Mesodermal cell (in vitro differentiated cells): ENCODE data around the gene FGF3.

Experiments
- H3K27ac ChIP-seq: 2 replicates; pipeline ENCODE4 v1.7.0; 2013; ENCODE audit warnings: mild to moderate bottlenecking, low read depth, low read length, moderate library complexity; ENCODE audit not compliant: severe bottlenecking
- H3K36me3 ChIP-seq: 2 replicates; pipeline ENCODE4 v1.7.1; 2013; ENCODE audit warnings: mild to moderate bottlenecking, low read length, moderate library complexity; ENCODE audit not compliant: control insufficient read depth, insufficient read depth
- H3K4me1 ChIP-seq: one replicate; pipeline ENCODE4 v1.7.1; 2013; ENCODE audit warnings: mild to moderate bottlenecking, low read length; ENCODE audit not compliant: insufficient read depth, control insufficient read depth, poor library complexity, severe bottlenecking
- H3K4me3 ChIP-seq: 2 replicates; pipeline ENCODE4 v1.7.0; 2013; ENCODE audit warnings: low read length, control low read depth, mild to moderate bottlenecking; ENCODE audit not compliant: insufficient read depth, poor library complexity, severe bottlenecking; ENCODE audit errors: extremely low read depth
- H3K9me3 ChIP-seq: 2 replicates; pipeline ENCODE4 v1.7.1; 2013; ENCODE audit warnings: mild to moderate bottlenecking, low read length, moderate library complexity; ENCODE audit not compliant: control insufficient read depth
- WGBS, 2 experiments: methylation state at CpG; one replicate each; pipeline ENCODE4 v1.1.5; 2013; ENCODE audit warnings: missing lambda C conversion rate in 2 of 2; ENCODE audit not compliant: insufficient coverage in 2 of 2; 5-methylcytosine and 5-hydroxymethylcytosine counted together

FGF3 gene

GRCh38 chr11:69812256-69812655, 7.0 kb downstream of the FGF3 start:
- H3K27ac ChIP-seq, result no peak overlapping the region
- H3K36me3 ChIP-seq, result no peaks in the 10 kb centered on the region
- no peak overlapping the region for H3K4me3 ChIP-seq
- no peaks in the 10 kb centered on the region for H3K4me1 ChIP-seq
- H3K9me3 ChIP-seq, result no peaks in the 10 kb centered on the region
- 93 to 95% methylated on average over 6 of the region's 7 CpGs for WGBS, 2 experiments

DNA sequence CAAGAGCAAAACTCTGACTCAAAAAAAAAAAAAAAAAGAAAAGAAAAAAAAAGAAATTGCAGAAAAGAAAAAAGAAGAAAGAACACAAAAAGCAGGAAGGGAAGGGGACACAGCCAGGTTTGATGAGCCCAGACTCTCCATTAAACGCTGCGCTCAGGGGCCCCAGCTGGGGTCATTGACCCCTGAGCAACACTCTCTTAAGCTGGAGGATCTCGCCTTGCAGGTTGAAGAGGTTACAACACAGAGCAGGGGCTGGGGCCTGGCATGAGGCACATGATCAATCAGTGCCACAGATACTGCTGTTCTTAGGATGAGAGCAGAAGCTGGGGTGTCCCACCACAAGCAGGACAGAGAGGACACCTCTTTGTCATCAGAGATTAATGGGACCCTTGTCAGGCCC, 7.8 kb downstream of the FGF3 start:
- 77 to 86% methylated on average over 2 to 3 of the region's 3 CpGs for WGBS, 2 experiments
- Histone ChIP-seq H3K4me3 (no peak overlapping the region), H3K36me3 (no peaks in the 10 kb centered on the region), H3K9me3 (no peaks in the 10 kb centered on the region), H3K4me1 (no peaks in the 10 kb centered on the region), H3K27ac (no peak overlapping the region)

- no peaks in the 10 kb centered on the region for H3K9me3 ChIP-seq
- WGBS, 2 experiments, result 95 to 96% methylated on average over 37 to 39 of the region's 39 CpGs
- no peaks in the 10 kb centered on the region for H3K4me1 ChIP-seq
- no peak overlapping the region for H3K4me3 ChIP-seq
- H3K27ac ChIP-seq, result no peak overlapping the region
- H3K36me3 ChIP-seq, result no peaks in the 10 kb centered on the region
Measured at GRCh38 chr11:69810289-69811118, 8.7 kb downstream of the FGF3 start.

GRCh38 chr11:69808667-69809086, 10.5 kb downstream of the FGF3 start:
- 24 to 44% methylated on average over 7 of the region's 7 CpGs for WGBS, 2 experiments
- Histone ChIP-seq H3K9me3 (no peaks in the 10 kb centered on the region), H3K4me3 (no peak overlapping the region), H3K36me3 (no peaks in the 10 kb centered on the region), H3K27ac (no peak overlapping the region), H3K4me1 (no peaks in the 10 kb centered on the region)

DNA sequence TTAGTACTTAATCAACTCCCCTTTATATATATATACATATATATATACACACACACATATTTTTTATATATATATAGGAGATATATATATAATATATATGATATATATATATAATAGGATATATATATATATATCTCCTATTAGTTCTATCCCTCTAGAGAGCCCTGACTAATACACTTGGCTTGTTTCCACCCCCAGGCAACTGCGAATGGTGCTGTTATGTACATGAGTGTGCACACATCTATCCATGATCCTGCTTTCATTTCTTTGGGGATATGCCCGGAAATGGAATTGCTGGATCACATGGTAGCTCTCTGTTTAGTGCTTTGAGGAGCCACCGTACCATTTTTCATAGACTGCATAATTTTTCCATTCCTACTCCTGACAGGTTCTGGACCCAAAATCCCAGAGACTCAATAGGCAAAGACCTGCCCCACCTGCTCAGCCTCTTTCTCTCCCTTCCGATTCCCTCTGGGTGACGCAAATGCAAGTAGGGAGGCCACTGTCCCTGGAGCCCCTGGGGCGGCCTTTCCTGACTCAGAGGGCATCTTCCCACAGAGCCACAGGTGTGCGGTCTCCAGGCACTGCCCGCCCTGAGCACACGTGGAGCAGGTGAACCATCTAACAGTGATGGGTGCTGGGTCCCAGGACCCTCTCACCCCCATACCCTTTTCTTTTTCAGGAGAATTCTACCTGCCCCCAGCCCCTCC, 12.0 kb downstream of the FGF3 start:
- Histone ChIP-seq H3K4me1 (no peaks in the 10 kb centered on the region), H3K36me3 (no peaks in the 10 kb centered on the region), H3K27ac (no peak overlapping the region), H3K4me3 (no peak overlapping the region), H3K9me3 (no peaks in the 10 kb centered on the region)
- 91 to 94% methylated on average over 5 to 7 of the region's 9 CpGs for WGBS, 2 experiments

DNA sequence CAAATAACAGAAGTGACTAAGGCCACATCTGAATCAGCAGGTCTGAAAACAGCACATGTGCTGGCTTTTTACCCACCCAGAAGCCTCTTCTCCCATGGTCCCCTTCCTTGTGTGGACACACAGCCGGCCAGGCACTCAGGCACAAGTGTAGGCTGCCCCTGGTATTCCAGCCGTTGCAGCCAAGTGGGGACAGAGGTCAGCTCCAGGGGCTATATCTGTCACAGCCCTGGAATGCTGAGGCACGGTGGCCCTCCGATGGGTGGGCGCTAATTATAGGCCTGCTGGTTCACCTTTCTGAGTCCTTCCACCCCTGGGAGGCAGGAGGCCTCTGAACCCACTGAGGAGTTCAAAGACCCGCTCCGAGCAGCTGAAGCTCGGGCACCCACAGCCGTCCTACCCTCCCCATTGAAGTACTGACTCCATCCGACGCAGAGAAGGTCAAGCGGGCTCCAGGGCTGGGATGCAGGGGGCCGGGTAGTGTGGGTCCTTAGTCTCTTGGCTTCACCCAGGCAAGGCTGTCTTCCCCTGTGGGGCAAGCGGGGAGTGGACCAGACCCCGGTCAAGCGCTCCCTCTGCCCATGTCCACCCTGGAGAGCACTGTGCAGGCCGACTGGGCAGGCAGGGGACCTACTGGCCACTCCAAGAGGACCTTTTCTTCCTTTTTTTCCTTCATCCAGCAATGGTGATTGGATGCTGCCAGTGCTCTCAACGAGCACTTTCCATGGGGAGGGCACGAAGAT, 14.3 kb downstream of the FGF3 start:
- WGBS, 2 experiments, result 89 to 91% methylated on average over 19 of the region's 19 CpGs

GRCh38 chr11:69803604-69804218, 15.5 kb downstream of the FGF3 start:
- Histone ChIP-seq H3K4me1 (no peaks in the 10 kb centered on the region), H3K36me3 (no peaks in the 10 kb centered on the region), H3K4me3 (no peak overlapping the region), H3K27ac (no peak overlapping the region), H3K9me3 (no peaks in the 10 kb centered on the region)

More for the DNA sequence above, 14.3 kb downstream of the FGF3 start:
- H3K27ac ChIP-seq, result no peak overlapping the region
- H3K9me3 ChIP-seq, result no peaks in the 10 kb centered on the region
- no peak overlapping the region for H3K4me3 ChIP-seq
- H3K36me3 ChIP-seq, result no peaks in the 10 kb centered on the region
- H3K4me1 ChIP-seq, result no peaks in the 10 kb centered on the region

GRCh38 chr11:69803022-69803421, 16.2 kb downstream of the FGF3 start:
- H3K36me3 ChIP-seq, result no peaks in the 10 kb centered on the region
- H3K4me3 ChIP-seq, result no peak overlapping the region
- WGBS, 2 experiments, result 86 to 91% methylated on average over 2 of the region's 2 CpGs
- no peaks in the 10 kb centered on the region for H3K4me1 ChIP-seq
- H3K9me3 ChIP-seq, result no peaks in the 10 kb centered on the region
- H3K27ac ChIP-seq, result no peak overlapping the region

DNA sequence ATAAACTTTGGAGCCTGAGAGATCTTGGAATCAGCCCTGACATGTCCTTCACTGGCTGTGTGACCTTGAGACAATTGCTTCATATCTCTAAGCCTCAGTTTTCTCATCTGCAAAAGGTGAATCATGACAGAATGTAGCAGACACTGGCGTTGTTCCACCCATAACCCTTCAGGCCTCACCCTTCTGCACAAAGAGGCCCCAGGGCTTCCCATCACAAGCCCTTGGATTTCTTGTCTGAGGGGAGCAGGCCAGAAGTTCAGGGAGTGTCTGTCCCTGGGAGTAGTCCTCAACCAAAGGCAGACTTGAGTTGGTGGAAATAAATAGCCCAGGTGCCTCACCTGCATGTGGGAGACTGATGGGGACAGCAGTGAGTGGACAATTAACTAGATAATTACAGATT, 16.6 kb downstream of the FGF3 start:
- WGBS, 2 experiments, result 100% methylated on average over 1 of the region's 1 CpG; no CpG with 5 or more reads in 1 of the 2 experiments
- H3K4me1 ChIP-seq, result no peaks in the 10 kb centered on the region
- H3K27ac ChIP-seq, result no peak overlapping the region
- no peaks in the 10 kb centered on the region for H3K9me3 ChIP-seq
- H3K4me3 ChIP-seq, result no peak overlapping the region
- no peaks in the 10 kb centered on the region for H3K36me3 ChIP-seq

DNA sequence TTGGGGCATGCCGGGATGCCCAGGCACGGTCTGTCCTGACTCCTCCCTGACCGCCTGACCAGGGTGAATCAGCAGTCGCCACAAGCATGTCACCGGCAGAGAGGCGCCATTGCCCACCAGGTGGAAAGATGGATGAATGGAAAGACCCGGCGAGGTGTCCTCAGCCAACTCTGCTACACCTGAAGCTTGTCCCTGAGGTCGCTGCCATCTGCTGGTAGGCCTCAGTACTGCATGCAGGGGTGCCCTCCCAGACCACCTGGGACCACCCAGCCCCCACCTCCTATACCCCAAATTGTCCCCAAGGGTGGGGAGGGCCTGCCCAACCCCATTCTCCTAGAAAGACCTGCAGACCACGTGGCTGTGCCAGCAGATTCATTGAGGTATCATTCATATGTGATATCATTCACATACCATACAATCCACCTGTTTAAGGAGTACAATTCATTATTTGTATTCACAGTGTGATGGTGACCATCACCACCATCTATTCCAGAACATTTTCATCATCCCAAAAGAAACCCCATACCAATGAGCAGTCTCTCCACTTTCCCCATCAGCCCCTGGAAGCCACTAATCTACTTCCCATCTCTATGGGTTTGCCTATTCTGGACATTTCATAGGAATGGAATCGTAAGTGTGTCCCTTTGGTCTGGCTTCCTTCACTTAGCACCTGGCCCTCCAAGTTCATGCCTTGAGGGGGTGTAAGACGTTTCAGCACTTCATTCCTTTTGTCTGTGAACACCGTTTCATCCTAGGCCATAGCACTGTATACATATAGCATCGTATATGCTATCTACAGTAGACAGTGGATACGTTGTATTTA, 17.5 kb downstream of the FGF3 start:
- Histone ChIP-seq H3K4me1 (no peaks in the 10 kb centered on the region), H3K27ac (no peak overlapping the region), H3K9me3 (no peaks in the 10 kb centered on the region), H3K36me3 (no peaks in the 10 kb centered on the region), H3K4me3 (no peak overlapping the region)
- WGBS, 2 experiments, result 27 to 55% methylated on average over 10 of the region's 15 CpGs
